OCI-LY1 (cell line): ENCODE measurements around the gene SPARC.

Source experiments
- EZH2 ChIP-seq: fragments of 200-600 bp; sonication (generic), shearing (Covaris generic); IDR thresholded peaks from 2 replicates; pipeline ENCODE4 v1.8.0; 2017; ENCODE audit warnings: borderline replicate concordance, mixed run types, mild to moderate bottlenecking, antibody characterized with exemption, low read length, moderate library complexity, mixed read lengths
- TF ChIP-seq, protein P1 (sequence below): fragments of 200-600 bp; sonication (generic), shearing (Covaris generic); IDR thresholded peaks from 2 replicates; pipeline ENCODE4 v1.5.1; 2017; ENCODE audit warnings: mild to moderate bottlenecking, antibody characterized with exemption, low read length, moderate library complexity, mixed read lengths

DNA sequence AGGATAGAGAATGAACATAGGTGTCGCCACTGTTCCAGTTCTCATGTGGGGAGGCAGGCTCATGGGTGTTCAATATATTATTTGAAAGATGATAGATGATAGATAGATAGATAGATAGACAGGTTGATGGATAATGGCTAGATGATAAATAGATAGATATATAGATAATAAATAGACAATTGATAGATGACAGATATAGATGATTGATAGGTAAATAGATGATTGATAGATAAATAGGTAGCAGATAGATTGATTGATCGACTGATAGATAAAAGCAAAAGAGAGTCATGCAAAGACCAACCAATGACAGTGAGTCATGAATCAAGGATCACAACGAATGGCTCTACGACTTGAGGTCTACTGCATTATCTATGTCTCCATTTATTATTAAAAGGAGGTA is 30.4 kb downstream of the SPARC start:
- TF ChIP-seq, protein P1, sequence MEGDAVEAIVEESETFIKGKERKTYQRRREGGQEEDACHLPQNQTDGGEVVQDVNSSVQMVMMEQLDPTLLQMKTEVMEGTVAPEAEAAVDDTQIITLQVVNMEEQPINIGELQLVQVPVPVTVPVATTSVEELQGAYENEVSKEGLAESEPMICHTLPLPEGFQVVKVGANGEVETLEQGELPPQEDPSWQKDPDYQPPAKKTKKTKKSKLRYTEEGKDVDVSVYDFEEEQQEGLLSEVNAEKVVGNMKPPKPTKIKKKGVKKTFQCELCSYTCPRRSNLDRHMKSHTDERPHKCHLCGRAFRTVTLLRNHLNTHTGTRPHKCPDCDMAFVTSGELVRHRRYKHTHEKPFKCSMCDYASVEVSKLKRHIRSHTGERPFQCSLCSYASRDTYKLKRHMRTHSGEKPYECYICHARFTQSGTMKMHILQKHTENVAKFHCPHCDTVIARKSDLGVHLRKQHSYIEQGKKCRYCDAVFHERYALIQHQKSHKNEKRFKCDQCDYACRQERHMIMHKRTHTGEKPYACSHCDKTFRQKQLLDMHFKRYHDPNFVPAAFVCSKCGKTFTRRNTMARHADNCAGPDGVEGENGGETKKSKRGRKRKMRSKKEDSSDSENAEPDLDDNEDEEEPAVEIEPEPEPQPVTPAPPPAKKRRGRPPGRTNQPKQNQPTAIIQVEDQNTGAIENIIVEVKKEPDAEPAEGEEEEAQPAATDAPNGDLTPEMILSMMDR = no peak
- TF ChIP-seq EZH2 = no peak
